Panc1 (cell line): ENCODE measurements around the gene TSPYL1. TPM values are rescaled to one million over a fixed set of nuclear protein-coding genes. Genes with fewer than 3 reads are reported as not detected.

Experiments used
- ATAC-seq: fragments of 200-7000 bp; cut with Tn5 transposase; 2 replicates; pipeline ENCODE4 v1.9.1; 2020; ENCODE audit warnings: mild to moderate bottlenecking, moderate library complexity
- BruUV-seq: library from RNA; stranded (reverse); fragments of 400-500 nt; replicated peaks from 2 replicates; lab custom pipeline; 2021; lab: Mats Ljungman, UMichigan
- CTCF ChIA-PET: fragments of 300-600 bp; sonication (Branson Sonifier 250); formaldehyde crosslinking; loops from one replicate; lab custom pipeline; 2022; ENCODE audit warnings: antibody characterized with exemption; lab: Charles Lee
- POLR2A ChIA-PET: fragments of 300-600 bp; sonication (Branson Sonifier 250); formaldehyde crosslinking; loops from one replicate; lab custom pipeline; 2022; ENCODE audit warnings: antibody characterized with exemption; lab: Charles Lee
- DNase-seq: peaks from one replicate; pipeline ENCODE4 v3.0.0-alpha.2; 2010; ENCODE audit warnings: low read depth, low spot score
- H3K27ac ChIP-seq: 2 replicates; pipeline ENCODE4 v1.5.1; 2011; ENCODE audit warnings: mild to moderate bottlenecking, low read length, inconsistent platforms
- H3K27me3 ChIP-seq: fragments of 200-500 bp; sonication (Bioruptor generic); 2 replicates; pipeline ENCODE4 v1.6.0; 2014; ENCODE audit warnings: low read length, inconsistent platforms; ENCODE audit not compliant: control insufficient read depth, insufficient read depth
- H3K36me3 ChIP-seq: fragments of 200-500 bp; sonication (Bioruptor generic); 2 replicates; pipeline ENCODE4 v1.5.1; 2014; ENCODE audit warnings: inconsistent platforms, mild to moderate bottlenecking, low read length, moderate library complexity; ENCODE audit not compliant: control insufficient read depth, insufficient read depth
- H3K4me1 ChIP-seq: 2 replicates; pipeline ENCODE4 v1.5.1; 2011; ENCODE audit warnings: inconsistent platforms, mild to moderate bottlenecking, low read length, moderate library complexity; ENCODE audit not compliant: control insufficient read depth, insufficient read depth
- H3K4me3 ChIP-seq, 2 experiments: 2 replicates each; pipeline ENCODE4 v1.5.1; 2011 to 2012; ENCODE audit warnings: low read depth in 2 of 2, low read length in 2 of 2, mild to moderate bottlenecking in 2 of 2, inconsistent platforms in 1 of 2, moderate library complexity in 1 of 2
- H3K9me3 ChIP-seq: fragments of 200-500 bp; sonication (Bioruptor generic); 2 replicates; pipeline ENCODE4 v1.5.1; 2014; ENCODE audit warnings: low read depth, mild to moderate bottlenecking, inconsistent platforms, low read length, moderate library complexity; ENCODE audit not compliant: control insufficient read depth, insufficient read depth
- POLR2AphosphoS5 ChIP-seq: IDR thresholded peaks from 2 replicates; pipeline ENCODE4 v1.6.1; 2012; ENCODE audit warnings: mild to moderate bottlenecking, low read depth, low read length, moderate library complexity
- REST ChIP-seq, 2 experiments: IDR thresholded peaks; 2 replicates each; pipeline ENCODE4 v1.6.1; 2011 to 2012; ENCODE audit warnings: low read depth in 2 of 2, control low read depth in 1 of 2, low read length in 1 of 2, mild to moderate bottlenecking in 1 of 2, moderate library complexity in 1 of 2; ENCODE audit not compliant: insufficient read depth in 1 of 2
- SIN3A ChIP-seq: IDR thresholded peaks from 2 replicates; pipeline ENCODE4 v1.6.1; 2012; ENCODE audit warnings: low read depth, mild to moderate bottlenecking, low read length, moderate library complexity, borderline replicate concordance; ENCODE audit not compliant: insufficient read depth
- TCF7L2 ChIP-seq: IDR thresholded peaks from 2 replicates; pipeline ENCODE4 v1.6.1; 2011; ENCODE audit warnings: mild to moderate bottlenecking, low read depth, low read length, inconsistent platforms
- in situ Hi-C: cut with HindIII; loops from 2 replicates; pipeline ENCODE4 v1.10.0; 2016; ENCODE audit warnings: low sequenced_read_pairs, low pct_unique_long_range_greater_than_20kb
- intact Hi-C: fragments of 100-400 bp; cut with micrococcal nuclease; formaldehyde crosslinking; loops from one replicate; pipeline ENCODE4 v1.10.0; 2022; ENCODE audit not compliant: unreplicated experiment
- total RNA-seq: library from RNA; stranded (reverse); gene quantifications from one replicate; pipeline ENCODE4 v1.2.1, GENCODE V29; 2021; ENCODE audit not compliant: unreplicated experiment
- TF ChIP-seq, protein P1 (sequence below): fragments of 450-650 bp; IDR thresholded peaks from 2 replicates; pipeline ENCODE4 v1.5.1; 2017; ENCODE audit warnings: mild to moderate bottlenecking

The TSPYL1 gene
- total RNA-seq, 1 experiment from 2014 or later, result 103 TPM

GRCh38 chr6:116251568-116252384 is 28.0 kb downstream of the TSPYL1 start:
- ATAC-seq, result no peak
- ChIA-PET POLR2A (no interaction called here), CTCF (no interaction called here)
- in situ Hi-C loops, result no loop called here
- Histone ChIP-seq H3K4me1 (peaks cover 32% of the 10 kb centered on the region), H3K4me3 (no peak overlapping the region; a peak in 1 of 4 replicates), H3K36me3 (no peaks in the 10 kb centered on the region; the same call in 1 of the 2 replicates), H3K9me3 (no peaks in the 10 kb centered on the region), H3K27me3 (no peaks in the 10 kb centered on the region), H3K27ac (no peak overlapping the region)
- no TSS peak for BruUV-seq
- intact Hi-C loops, result no loop called here
- no peak for DNase-seq
- TF ChIP-seq POLR2AphosphoS5, result 0 out of 2 replicates have a peak, but pooled peaks have one; percentile 5
- TF ChIP-seq, protein P1, sequence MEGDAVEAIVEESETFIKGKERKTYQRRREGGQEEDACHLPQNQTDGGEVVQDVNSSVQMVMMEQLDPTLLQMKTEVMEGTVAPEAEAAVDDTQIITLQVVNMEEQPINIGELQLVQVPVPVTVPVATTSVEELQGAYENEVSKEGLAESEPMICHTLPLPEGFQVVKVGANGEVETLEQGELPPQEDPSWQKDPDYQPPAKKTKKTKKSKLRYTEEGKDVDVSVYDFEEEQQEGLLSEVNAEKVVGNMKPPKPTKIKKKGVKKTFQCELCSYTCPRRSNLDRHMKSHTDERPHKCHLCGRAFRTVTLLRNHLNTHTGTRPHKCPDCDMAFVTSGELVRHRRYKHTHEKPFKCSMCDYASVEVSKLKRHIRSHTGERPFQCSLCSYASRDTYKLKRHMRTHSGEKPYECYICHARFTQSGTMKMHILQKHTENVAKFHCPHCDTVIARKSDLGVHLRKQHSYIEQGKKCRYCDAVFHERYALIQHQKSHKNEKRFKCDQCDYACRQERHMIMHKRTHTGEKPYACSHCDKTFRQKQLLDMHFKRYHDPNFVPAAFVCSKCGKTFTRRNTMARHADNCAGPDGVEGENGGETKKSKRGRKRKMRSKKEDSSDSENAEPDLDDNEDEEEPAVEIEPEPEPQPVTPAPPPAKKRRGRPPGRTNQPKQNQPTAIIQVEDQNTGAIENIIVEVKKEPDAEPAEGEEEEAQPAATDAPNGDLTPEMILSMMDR, result no peak

GRCh38 chr6:116248577-116248976 is 31.2 kb downstream of the TSPYL1 start:
- BruUV-seq, result no TSS peak
- intact Hi-C loops (no loop called here), in situ Hi-C loops (no loop called here)
- no peak overlapping the region for H3K4me3 ChIP-seq
- ChIA-PET CTCF (no interaction called here), POLR2A (no interaction called here)
- H3K9me3 ChIP-seq, result no peaks in the 10 kb centered on the region
- DNase-seq (no peak), ATAC-seq (no peak)
- peaks cover 5% of the 10 kb centered on the region; the same call in 1 of the 2 replicates for H3K36me3 ChIP-seq
- peaks cover 21% of the 10 kb centered on the region for H3K4me1 ChIP-seq
- TF ChIP-seq, protein P1, result no peak
- TF ChIP-seq POLR2AphosphoS5 (no peak), SIN3A (no peak), TCF7L2 (no peak), REST (IDR thresholded peaks at IDR 0.05; ENCODE audit: insufficient read depth in 1 of 2, low read depth in 2 of 2, low read length in 1 of 2) (no peak)
- no peak overlapping the region for H3K27ac ChIP-seq
- H3K27me3 ChIP-seq, result no peaks in the 10 kb centered on the region
